Transverse colon (tissue), 4 donors: ENCODE measurements around the gene TEX19. TPM values are rescaled to one million over a fixed set of nuclear protein-coding genes. Genes with fewer than 3 reads are reported as not detected.

Experiments
- DNase-seq: peaks from one replicate; pipeline ENCODE4 v3.0.0-alpha.2; 2019
- H3K27ac ChIP-seq, 4 donors: fragments of 200-600 bp; sonication (generic); 2 replicates each; pipeline ENCODE4 v1.5.1; 2016 to 2018; ENCODE audit warnings: inconsistent platforms in 4 of 4
- H3K27me3 ChIP-seq: fragments of 200-600 bp; sonication (generic); 2 replicates; pipeline ENCODE4 v1.5.1; 2017; ENCODE audit warnings: inconsistent platforms
- H3K36me3 ChIP-seq, 4 donors: fragments of 200-600 bp; sonication (generic); 2 replicates each; pipeline ENCODE4 v1.5.1; 2017 to 2019; ENCODE audit warnings: inconsistent platforms in 4 of 4
- H3K4me1 ChIP-seq, 4 donors: fragments of 200-600 bp; sonication (generic); 2 replicates each; pipeline ENCODE4 v1.5.1; 2017 to 2020; ENCODE audit warnings: inconsistent platforms in 4 of 4
- H3K4me3 ChIP-seq, 4 donors: fragments of 200-600 bp; sonication (generic); 1 replicate in 1 of 4; 2 replicates in 3 of 4; pipeline versions ENCODE4 v1.5.1 to v1.6.1; 2017 to 2019; ENCODE audit warnings: inconsistent platforms in 4 of 4
- H3K9me3 ChIP-seq, 2 donors: fragments of 200-600 bp; sonication (generic); 2 replicates each; pipeline ENCODE4 v1.5.1; 2017 to 2019; ENCODE audit warnings: inconsistent platforms in 2 of 2
- EP300 ChIP-seq: sonication (generic); formaldehyde crosslinking; IDR thresholded peaks from one replicate; pipeline ENCODE4 v1.6.1; 2017; ENCODE audit warnings: antibody characterized with exemption, low read depth
- POLR2A ChIP-seq: fragments of 450-650 bp; IDR thresholded peaks from one replicate; pipeline ENCODE4 v1.6.1; 2016; ENCODE audit warnings: antibody characterized with exemption, mild to moderate bottlenecking, moderate library complexity
- POLR2AphosphoS5 ChIP-seq, 3 donors: sonication (generic); formaldehyde crosslinking; IDR thresholded peaks; one replicate each; pipeline ENCODE4 v1.6.1; 2016; ENCODE audit warnings: antibody characterized with exemption in 3 of 3
- WGBS, 2 donors: methylation state at CpG; one replicate each; pipeline ENCODE4 v1.1.5; 2018; ENCODE audit warnings: low coverage in 1 of 2; 5-methylcytosine and 5-hydroxymethylcytosine counted together
- in situ Hi-C, 4 donors: fragments of 200-750 bp; cut with MboI; loops; one replicate each; pipeline versions ENCODE4 v1.15.0 to v1.15.1; 2017; ENCODE audit warnings: low sequenced_read_pairs in 3 of 4, low pct_ligation_motif_present in 1 of 4, low pct_unique_long_range_greater_than_20kb in 1 of 4
- intact Hi-C: fragments of 100-400 bp; cut with DNase I; formaldehyde crosslinking; loops from one replicate; pipeline ENCODE4 v1.15.1; 2023; ENCODE audit warnings: low total_unique reads
- total RNA-seq, 4 donors: library from RNA; depleted of rRNA; stranded (reverse); fragments of >200 nt; gene quantifications; one replicate each; pipeline ENCODE4 v1.1.0, GENCODE V29; 2016
- TF ChIP-seq, protein P1 (sequence below), 5 experiments: fragments of 200-600 bp in 3 of 5; fragments of 450-650 bp in 2 of 5; sonication (generic) in 3 of 5; IDR thresholded peaks; 1 replicate in 2 of 5; 2 replicates in 3 of 5; pipeline ENCODE4 v1.5.1; 2016 to 2017; ENCODE audit warnings: antibody characterized with exemption in 5 of 5, inconsistent platforms in 3 of 5, mild to moderate bottlenecking in 2 of 5, moderate library complexity in 1 of 5

The TEX19 gene
- total RNA-seq, 4 donors from 2014 or later: not detected

DNA sequence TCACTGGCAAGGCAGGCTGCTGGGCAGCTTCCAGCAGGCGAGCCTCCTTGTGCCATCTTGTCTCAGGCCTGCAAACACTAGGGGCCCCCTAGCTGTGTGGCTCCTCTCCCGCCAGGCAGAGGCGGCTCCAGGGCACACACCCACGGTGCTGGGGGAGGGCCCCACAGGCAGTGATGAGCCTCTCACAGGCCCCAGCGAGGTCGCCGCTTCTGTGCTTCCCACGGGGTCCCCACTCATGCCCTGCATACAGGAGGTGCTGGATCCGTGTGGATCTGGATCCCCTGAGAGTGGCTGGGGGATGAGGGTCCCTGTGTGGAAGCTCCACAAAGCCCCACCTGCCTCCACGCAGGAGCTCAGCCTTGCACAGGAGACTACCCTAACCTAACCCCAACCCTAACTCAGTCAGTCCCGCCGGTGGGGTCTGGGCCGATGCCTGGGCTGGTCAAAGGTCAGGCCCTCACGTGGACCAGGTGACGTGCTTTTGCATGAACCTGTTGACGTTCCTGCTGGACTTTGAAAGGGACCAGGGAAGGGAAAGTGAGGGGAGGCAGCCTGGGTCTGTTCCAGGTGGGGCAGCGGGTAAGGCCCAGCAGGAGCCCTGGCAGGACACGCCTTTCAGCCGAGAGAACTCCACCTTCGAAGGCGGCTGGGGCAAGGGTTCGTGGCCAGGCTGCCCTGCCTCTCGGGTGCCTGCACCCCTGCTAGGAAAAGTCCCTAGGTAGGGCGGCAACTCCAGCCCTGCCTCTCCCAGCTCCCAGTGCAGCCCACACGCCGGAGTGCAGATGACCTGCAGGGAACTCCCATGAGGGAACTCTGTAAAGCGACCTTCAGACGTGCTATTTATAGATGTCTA is 30.7 kb upstream of the TEX19 start:
- Histone ChIP-seq H3K4me3 (no peak overlapping the region), H3K36me3 (no peaks in the 10 kb centered on the region), H3K4me1 (peaks cover 26 to 76% (median 64%) of the 10 kb centered on the region in 4 donors), H3K27ac (peak overlapping the region; percentile 51 to 82 (median 68)), H3K27me3 (no peaks in the 10 kb centered on the region), H3K9me3 (no peaks in the 10 kb centered on the region)
- 46% methylated on average over 25 of the region's 28 CpGs; no CpG with 5 or more reads in 1 of the 2 donors for WGBS, 2 donors
- TF ChIP-seq, protein P1, sequence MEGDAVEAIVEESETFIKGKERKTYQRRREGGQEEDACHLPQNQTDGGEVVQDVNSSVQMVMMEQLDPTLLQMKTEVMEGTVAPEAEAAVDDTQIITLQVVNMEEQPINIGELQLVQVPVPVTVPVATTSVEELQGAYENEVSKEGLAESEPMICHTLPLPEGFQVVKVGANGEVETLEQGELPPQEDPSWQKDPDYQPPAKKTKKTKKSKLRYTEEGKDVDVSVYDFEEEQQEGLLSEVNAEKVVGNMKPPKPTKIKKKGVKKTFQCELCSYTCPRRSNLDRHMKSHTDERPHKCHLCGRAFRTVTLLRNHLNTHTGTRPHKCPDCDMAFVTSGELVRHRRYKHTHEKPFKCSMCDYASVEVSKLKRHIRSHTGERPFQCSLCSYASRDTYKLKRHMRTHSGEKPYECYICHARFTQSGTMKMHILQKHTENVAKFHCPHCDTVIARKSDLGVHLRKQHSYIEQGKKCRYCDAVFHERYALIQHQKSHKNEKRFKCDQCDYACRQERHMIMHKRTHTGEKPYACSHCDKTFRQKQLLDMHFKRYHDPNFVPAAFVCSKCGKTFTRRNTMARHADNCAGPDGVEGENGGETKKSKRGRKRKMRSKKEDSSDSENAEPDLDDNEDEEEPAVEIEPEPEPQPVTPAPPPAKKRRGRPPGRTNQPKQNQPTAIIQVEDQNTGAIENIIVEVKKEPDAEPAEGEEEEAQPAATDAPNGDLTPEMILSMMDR (IDR thresholded peaks at IDR 0.05): peak in 1 of 5 experiments; percentile 14
- no peak for TF ChIP-seq EP300
- TF ChIP-seq POLR2A: peak; percentile 4
- peak in 2 of 3 donors; percentile 51 to 52 for TF ChIP-seq POLR2AphosphoS5 (IDR thresholded peaks at IDR 0.05)
- peak; percentile 87 for DNase-seq
- intact Hi-C loops (loop anchor here (5.0 kb wide), 1 partner anchor 256 kb away; no protein-coding TSS in a partner anchor), in situ Hi-C loops (loop anchor here in 1 of 4 donors (10.0 kb wide), 1 partner anchor 124 kb away; no protein-coding TSS in a partner anchor)

DNA sequence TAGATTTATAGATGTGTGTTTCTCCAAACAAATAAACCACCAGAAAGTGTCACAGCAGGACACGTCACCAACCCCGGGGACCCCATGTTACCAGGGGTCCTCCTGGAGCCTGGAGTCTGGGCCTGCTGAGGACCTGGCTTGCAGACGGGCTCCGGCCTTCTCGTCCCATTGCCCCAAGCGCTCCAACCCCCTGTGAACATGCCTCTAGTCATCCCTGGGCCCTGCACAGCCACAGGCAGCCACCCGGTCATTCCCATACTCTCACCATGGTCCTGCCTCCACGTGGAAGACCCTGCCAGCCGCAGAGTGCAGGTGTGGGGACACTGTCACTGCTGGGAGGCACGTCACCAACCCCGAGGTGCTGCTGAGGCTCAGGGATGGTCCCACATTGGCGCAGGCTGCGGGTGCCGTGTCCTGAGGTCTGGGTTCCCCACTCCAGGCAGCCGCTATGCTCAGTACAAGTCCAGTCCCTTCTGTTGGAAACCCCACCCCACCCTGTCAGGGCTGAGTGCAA is 30.0 kb upstream of the TEX19 start:
- WGBS, 2 donors: 80% methylated on average over 14 of the region's 15 CpGs; no CpG with 5 or more reads in 1 of the 2 donors
- Histone ChIP-seq H3K4me3 (no peak overlapping the region), H3K4me1 (peaks cover 27 to 82% (median 69%) of the 10 kb centered on the region in 4 donors)

DNA sequence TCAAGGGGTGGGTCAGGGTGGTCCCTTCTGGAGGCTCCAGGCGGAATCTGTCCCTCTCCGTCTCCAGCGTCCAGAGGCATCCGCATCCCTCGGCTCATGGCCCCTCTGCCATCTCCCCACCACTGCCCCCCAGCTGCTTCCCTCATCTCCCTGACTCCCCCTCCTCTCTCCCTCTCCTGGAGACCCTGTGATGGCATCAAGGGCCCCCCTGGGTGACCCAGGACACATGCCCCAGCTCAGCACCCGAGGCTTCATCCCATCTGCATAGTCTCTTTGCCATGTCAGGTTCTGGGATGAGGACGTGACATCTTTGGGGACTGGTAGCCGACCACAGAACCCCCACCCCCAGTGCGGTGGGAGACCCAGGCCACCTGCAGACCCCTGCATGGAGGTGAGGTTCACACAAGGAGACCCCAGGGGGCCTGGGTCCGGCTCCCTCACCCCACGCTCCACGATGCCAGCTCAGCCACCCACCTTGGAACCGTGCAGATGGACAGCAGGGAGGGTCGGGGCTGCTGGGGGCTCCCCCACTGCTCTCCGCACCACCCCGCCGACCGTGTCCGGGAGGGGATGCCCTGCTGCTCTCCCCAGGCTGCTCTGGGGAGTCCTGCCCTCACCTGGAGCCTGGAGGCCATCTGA is 29.2 kb upstream of the TEX19 start:
- H3K36me3 ChIP-seq: no peaks in the 10 kb centered on the region
- TF ChIP-seq EP300: no peak
- TF ChIP-seq POLR2A: no peak
- TF ChIP-seq, protein P1 (IDR thresholded peaks at IDR 0.05): no peak
- no peak for TF ChIP-seq POLR2AphosphoS5 (IDR thresholded peaks at IDR 0.05)
- H3K9me3 ChIP-seq: no peaks in the 10 kb centered on the region
- no peak overlapping the region for H3K4me3 ChIP-seq
- peaks cover 34 to 85% (median 72%) of the 10 kb centered on the region in 4 donors for H3K4me1 ChIP-seq
- H3K27ac ChIP-seq: peak overlapping the region in 3 of 4 donors; percentile 68 to 82 (median 69)
- H3K27me3 ChIP-seq: no peaks in the 10 kb centered on the region
- in situ Hi-C loops: loop anchor here in 1 of 4 donors (10.0 kb wide), 1 partner anchor 125 kb away; no protein-coding TSS in a partner anchor
- 63 to 90% methylated on average over 2 to 19 of the region's 19 CpGs for WGBS, 2 donors
- intact Hi-C loops: loop anchor here (5.0 kb wide), 1 partner anchor 258 kb away; no protein-coding TSS in a partner anchor
- no peak for DNase-seq

More for the DNA sequence above, 30.0 kb upstream of the TEX19 start:
- Histone ChIP-seq H3K9me3 (no peaks in the 10 kb centered on the region), H3K36me3 (no peaks in the 10 kb centered on the region), H3K27ac (peak overlapping the region; percentile 51 to 82 (median 68)), H3K27me3 (no peaks in the 10 kb centered on the region)
- TF ChIP-seq POLR2AphosphoS5 (IDR thresholded peaks at IDR 0.05) (no peak), POLR2A (no peak), EP300 (no peak)
- TF ChIP-seq, protein P1 (IDR thresholded peaks at IDR 0.05): no peak
- in situ Hi-C loops (loop anchor here in 1 of 4 donors (10.0 kb wide), 1 partner anchor 124 kb away; no protein-coding TSS in a partner anchor), intact Hi-C loops (loop anchor here (5.0 kb wide), 1 partner anchor 257 kb away; no protein-coding TSS in a partner anchor)
- DNase-seq: no peak
